Stimulated activated naive CD8-positive, alpha-beta T cell treated with anti-CD3 and anti-CD28 coated beads, Interleukin-15, Interleukin-2, amounts not matched to agents 100 U/mL and 50 U/mL, for 24 hours (primary cell): ENCODE data around the gene MXI1.

ENCODE experiments used
- ATAC-seq: fragments of 150-1000 bp; cut with Tn5 transposase; one replicate; pipeline ENCODE4 v1.10.0; 2021
- DNase-seq: peaks from one replicate; pipeline ENCODE4 v3.0.0; 2021

The MXI1 gene

DNA sequence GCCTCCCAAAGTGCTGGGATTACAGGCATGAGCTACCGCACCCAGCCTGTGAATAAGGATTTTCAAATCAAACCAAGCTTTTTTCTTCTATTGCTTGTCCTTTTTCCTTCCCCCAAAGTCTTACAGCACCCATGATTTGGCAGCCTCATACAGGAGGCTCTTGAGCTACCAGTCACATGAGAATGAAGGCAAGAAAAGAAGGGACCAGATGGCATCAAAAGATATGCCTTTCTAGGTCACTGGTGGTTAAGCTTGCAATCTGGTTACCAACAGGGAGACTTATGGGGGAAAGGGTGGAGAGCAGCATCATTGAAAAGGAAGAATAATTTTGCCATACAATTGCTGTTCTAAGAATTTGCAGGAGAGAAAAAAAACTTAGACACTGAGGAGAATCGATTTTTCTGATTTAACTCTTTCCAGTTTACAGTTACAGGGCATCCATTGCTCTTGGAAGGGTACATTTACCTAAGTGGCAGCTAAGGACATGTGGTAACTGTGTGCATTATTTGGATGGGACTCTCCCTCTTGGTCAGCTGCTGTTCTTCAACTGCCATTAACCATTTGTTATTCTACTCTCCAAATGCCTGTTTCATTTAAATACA is 67.8 kb downstream of the MXI1 start:
- DNase-seq = no peak
- no peak for ATAC-seq

DNA sequence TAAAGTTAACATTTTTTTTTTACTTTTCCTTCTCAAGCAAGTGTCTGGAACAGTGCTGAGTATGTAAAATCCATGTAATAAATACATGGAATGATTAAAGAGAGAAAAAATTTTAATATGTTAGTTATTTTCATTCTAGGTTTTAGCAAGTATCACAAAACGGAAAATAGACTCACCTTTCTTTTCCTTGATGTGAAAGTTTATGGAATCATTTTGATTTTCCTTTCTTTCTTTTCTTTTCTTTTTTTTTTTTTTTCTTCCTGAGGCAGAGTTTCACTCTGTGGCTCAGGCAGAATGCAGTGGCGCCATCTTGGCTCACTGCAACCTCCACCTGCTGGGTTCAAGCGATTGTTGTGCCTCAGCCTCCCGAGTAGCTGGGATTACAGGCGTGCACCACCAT is 69.2 kb downstream of the MXI1 start:
- DNase-seq = no peak
- no peak for ATAC-seq

DNA sequence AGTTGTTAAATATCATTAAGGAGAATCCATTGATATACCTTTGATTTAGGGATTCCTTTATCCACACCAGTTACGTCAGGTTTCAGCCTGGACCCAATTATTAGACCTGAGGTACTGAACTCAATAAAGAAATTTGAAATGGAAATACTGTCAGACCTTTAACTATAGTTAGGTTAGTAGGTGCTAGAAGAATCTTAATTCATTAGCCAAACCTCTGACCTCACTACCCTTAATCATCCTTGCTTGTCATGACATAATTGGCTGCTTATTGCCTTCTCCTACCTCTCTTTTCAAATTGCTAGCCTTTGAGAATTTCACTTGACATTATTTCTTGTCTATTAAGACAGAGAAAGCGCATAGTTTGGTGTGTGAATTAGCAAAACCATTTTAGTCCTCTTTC is 70.2 kb downstream of the MXI1 start:
- DNase-seq = no peak
- no peak for ATAC-seq

DNA sequence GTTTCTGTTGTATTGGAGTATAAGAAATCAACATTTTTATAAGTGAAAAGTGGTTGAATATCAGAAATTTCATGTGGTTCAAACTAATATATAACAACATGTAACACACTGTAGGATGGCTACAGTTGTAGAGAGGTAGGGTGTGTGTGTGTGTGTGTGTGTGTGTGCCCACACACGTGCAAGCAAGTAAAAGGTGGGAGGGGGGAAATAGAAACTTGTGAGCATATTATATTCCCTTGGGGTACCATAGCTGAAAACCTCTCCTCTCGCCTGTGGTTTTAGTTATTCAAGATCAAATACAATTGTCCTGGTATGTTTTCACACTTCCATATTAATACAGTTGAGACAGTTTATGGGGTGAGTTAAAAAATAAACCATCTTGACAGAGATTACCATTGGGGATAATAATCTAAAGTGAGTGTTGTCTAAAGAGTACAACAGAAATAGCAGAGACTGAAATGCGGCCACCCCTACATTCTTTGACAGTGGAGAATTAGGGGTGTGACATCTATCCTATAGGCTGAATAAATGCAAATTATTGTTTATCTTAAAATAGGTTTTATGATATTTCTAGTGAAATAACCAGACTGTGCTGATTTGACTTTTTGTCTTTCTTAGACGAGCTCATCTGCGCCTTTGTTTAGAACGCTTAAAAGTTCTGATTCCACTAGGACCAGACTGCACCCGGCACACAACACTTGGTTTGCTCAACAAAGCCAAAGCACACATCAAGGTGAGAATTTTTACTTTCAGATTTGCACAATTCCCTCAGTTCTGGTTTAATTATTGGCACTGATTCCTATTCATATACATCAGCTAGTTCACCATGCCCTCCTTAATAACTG is 71.4 kb downstream of the MXI1 start:
- no peak for ATAC-seq
- DNase-seq = no peak

DNA sequence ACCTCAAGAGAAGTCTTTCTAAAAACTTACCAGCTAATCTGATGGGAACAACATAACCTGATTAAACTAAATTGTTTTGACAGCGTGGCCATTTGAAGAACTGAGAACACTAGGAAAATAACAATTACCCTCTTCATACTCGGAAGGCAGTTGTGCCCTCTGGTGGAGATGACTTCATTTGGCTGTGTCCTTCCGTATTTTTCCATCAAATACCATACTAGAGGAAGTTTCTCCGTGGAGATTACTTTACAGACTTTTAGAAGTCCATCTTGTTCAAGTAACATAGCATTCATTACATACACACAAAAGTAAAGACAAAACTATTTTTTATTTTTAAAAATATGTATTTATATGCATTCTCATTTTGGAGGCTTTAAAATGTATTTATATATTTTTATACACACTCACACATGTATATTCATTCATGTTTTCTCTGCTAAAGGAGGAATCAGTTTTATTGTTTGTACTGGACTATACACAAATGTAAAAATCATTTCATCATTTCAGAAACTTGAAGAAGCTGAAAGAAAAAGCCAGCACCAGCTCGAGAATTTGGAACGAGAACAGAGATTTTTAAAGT is 72.1 kb downstream of the MXI1 start:
- DNase-seq (peak; percentile 43), ATAC-seq (peak; percentile 57)

DNA sequence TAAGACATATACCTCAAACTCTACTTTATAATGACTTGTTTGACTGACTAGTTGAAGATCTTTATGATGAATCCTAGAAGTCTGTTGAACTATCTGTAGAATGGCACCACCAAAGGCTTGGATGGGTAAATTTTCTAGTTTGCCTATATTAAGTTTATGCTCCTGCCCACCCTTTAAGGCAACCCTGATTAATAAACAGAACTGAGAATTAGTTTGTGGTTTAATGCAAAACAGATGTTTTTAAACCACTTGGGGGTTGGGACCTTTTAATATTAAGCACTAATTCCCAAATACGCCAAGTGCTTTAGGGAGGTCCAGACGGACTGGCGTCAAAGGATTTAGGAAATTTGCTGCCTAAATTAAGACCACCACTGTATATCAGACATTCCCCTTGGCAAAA is 76.9 kb downstream of the MXI1 start:
- DNase-seq (no peak), ATAC-seq (no peak)

DNA sequence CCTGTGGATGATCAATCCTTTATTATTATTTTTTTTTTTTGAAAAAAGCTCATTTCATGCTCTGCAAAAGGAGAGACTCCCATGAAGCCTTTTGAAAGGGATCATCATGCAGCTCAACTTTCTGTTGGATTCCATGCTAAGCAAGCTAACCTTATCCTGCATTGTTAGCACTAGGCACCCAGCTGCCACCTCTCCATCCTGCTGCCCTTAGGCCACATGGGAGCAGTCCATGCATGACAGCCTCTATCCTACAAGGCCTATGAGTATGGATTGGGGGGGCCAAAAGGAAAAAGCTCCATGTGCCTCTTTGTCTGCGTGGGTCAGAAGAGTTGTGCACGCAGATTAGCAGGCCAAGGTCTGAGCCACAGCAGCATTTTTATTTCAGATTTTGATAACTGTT is 78.1 kb downstream of the MXI1 start:
- no peak for ATAC-seq
- no peak for DNase-seq

DNA sequence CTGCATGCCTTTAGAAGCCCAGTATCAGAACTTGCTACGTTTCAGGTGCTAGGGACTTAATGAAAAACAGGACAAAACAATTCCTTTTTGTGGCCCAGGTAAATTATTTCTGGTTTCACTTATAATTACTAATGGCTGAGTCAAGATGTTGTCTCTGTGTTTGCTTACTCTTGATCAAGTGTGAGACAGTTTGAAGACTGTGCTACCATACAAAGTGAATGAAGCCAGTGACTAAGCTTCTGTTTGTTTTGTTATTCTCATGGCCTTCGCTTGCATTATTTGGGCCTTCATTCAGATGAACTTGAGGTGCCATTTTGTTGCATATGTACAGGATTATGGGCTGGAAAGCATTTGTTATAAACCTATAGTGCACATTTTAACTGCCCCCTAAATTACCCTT is 79.4 kb downstream of the MXI1 start:
- ATAC-seq = no peak
- DNase-seq = no peak

DNA sequence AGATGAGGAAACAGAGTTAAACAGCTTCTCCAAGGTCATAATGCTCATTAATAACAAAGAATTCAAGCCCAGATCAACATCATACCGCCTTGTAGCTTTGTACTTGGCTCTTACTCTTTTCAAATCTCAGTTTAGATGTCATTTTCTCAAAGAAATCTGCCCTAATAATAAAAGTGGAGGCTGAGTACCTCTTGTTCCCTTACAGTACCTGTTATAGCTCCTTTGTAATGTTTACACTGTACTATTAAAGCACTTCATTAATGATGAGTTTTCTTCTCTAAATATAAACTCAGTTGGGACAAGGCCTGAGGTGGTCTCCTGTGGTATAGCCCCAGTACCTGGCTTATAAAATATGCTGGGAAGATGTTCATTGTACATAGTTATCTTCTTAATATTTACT is 89.6 kb downstream of the MXI1 start:
- ATAC-seq (no peak), DNase-seq (no peak)

DNA sequence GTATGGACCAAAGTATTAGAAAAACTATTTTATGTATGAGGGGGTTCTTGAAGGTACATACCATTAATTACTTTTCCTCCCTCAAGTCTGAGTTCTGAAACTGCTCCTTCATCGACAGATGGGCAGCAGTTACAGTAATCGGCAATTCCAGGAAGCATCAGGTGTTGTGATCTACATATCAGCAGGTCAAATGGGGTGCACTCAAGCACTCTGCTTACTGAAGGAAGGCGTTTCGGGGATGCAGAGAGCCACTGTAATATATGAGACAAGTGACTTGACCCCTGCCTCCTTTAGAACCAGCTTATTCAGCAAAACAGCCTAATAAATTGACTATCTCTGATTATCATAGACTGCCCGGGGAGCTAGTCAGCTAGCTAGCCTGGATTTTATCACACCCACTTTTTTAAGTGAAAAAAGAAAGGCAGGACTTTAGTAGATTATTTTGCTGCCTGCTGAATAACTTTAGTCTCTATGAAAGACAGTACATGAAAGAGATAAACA is 93.1 kb downstream of the MXI1 start:
- ATAC-seq (no peak), DNase-seq (no peak)

DNA sequence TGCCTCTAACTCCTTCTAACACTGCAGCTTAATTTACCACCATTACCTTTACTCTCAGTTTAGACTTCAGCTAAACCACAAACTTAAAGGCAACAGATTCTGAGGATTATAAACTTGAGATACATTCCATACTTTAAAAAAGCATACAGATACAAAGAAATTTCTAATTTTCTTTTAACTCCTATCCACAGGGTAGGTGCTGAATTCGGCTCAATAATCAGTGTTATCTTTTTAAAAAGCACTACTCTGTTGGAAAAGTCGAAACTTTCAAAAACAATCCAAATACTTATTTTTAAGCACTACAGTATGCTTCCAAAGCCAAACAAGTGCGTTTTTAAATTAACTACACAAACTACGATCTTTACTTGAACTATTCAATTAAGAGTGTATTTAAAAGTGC is 96.3 kb downstream of the MXI1 start:
- DNase-seq = no peak
- ATAC-seq = no peak

DNA sequence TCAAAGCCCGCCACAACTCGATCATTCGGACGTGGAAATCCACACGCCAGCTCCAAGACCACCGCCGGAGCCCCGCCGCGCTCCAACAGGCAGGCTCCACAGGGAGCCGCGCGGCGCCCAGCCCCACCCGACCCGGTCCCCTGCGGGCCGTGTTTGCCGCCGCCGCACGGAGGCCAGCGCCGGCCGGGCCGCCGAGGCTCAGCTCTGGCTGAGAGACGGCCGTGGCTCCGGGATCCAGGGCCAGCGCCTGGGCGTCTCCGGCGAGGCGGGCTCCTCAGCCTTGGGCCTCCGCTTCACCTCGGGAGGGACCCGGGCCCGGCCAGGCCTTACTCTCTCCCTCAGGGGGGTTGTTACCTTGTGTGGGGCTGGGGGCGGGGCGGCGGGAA is 97.0 kb downstream of the MXI1 start:
- DNase-seq (peak; percentile 50), ATAC-seq (peak; percentile 61)

DNA sequence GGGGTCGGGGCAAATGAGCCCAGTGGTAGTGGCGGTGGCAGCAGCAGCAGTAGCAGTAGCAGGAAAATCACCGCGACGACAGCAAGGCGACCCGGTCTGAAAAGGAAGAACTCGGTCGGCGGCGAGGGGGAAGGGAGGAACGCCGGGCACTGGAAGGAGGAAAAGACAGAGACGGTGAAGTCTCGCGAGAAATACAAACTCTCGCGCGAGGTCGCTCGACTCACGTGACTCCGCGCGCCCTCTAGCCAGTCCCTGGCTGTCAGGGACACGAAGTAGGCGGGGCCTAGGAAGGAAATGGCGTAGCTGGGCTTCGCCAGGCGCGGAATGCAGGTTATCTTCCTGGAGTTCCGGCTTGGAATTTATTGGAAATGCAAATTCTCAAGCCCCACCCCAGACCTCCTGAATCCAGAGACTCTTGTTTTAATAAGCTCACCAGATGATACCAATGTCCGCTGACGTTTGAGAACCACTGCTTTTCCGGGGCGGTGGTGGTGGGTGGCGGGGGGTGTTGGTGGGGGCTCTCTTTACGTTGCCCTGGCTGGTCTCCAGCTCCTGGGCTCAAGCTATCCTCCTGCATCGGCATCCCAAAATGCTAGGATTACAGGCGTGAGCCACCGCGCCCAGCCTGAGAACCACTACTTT is 97.5 kb downstream of the MXI1 start, which contains the start of gene SMNDC1:
Gene SMNDC1 (minus strand): TSS at position 141 of the 642 bp plus-strand sequence. CDS start 1,333 bp downstream, outside the sequence.
- peak; percentile 97 for DNase-seq
- peak; percentile 89 for ATAC-seq

DNA sequence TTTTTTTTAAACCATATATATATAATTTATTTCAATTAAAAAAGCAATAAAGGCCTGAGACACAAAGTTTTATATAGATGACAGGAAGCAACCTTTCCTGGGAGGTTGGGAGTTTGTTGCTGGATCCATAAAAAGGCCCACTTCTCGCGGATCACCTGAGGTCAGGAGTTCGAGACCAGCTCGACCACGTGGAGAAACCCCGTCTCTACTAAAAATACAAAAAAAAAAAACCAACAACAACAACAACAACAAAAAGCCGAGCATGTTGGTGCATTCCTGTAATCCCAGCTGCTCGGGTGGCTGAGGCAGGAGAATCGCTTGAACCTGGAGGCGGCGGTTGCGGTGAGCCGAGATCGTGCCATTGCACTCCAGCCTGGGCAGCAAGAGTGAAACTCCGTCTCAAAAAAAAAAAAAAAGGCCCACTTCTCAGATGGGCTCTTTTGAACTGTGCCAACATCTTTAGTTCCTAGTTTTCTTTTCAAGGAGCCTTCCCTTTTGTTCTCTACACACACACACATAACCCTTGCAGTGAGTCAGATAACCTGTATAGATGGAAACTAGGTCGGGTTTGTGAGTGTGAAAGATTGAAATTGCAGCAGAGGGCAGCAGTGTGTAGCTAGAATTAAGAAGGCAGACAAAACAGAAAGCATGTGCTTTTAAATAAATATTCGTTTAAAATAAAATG is 98.5 kb downstream of the MXI1 start:
- ATAC-seq (peak; percentile 78), DNase-seq (peak; percentile 29)

DNA sequence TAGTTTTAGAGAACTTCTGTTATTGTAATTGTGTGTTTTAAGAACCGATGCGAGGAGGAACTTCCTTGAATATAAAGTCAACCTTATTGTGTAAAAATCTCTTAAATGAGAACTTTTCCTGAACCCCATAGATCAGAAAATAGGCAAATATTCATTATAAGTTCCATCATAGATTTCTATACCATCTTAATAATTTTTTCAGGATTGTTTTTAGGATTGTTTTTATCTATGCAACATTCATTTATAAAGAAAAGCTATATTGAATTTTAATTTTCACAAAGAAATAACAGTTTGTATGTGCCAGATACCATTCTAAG is 99.0 kb downstream of the MXI1 start:
- ATAC-seq (no peak), DNase-seq (no peak)

DNA sequence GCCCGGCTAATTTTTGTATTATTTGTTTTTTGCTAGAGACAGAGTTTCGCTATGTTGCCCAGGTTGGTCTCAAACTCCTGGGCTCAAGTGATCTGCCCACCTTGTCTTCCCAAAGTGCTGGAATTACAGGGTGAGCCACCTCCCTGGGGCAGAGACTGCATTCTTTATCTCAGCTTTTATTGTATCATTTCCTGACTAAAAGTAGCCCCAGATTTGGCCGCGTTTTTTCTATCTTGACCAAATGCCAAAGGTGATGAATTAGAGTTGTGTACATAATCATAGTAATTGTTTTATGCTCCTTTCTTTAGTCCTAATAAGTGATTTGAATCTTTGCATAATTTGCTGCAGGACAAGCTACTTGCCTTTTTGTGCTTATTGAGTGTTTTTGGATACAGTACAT is 100.4 kb downstream of the MXI1 start:
- DNase-seq (no peak), ATAC-seq (no peak)

DNA sequence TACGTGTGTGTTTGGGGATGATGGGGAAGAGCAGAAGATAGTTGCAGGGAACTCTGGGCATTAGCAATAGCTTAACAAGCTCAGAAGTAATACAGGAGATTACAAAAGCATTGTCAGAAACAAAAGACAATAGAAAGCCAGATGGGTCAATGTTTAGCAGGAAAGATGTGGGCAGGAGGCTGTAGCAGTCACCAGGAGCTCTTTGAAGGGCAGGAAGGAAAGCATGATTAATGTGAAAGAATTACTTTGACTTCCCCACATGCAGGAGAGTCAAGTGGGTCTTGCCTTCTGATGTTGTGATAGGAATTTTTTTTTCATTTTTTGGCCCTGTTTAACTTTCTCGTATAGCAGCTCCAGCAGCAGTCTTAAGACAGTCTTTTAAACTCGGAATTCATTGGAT is 103.3 kb downstream of the MXI1 start:
- ATAC-seq (peak; percentile 33), DNase-seq (no peak)

DNA sequence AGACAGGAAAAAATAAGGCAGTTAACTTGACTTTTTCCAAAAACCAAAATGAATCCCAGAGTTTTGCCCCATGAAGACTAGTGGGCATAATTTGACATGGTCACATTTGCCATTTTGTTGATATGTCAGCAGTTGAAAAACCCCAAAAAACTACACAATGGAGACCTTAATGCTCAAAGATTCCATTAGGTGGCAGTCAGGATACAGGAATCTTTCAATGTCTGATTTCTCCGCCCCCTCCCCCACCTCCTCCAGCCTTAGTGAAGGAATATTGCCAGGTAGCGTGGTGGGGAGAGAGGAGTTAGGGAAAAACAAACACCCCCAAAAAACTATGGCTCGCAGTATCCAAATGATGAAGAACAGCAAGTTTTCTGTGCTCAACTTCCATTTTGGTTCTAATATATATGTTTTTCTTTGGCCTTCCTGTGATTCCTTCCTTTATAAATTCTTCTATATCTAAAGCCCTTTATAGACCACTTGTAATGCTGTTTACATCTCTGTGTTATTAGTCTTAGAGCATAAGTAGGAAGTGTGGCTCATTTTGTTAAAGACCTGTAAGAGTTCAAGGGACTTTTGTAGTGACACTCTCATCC is 104.0 kb downstream of the MXI1 start:
- ATAC-seq (no peak), DNase-seq (peak; percentile 50)

DNA sequence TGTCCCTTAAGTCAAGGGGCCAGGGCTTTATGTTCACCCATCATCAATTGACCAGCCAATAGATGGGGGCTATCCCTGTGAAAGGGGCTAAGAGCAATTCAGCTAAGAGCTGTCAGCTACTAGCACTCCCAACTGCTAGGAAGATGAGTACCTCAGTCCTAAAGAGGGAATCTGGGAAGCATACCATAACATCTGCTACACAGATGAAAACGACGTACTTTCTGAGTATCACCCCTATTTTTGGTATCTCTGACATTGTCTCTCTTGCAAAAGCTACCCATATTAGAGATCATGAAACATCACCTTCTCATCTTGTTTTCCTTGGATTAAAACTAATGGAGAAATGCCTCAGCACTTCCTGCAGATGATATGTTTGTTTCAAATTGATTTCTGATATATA is 104.8 kb downstream of the MXI1 start:
- no peak for DNase-seq
- ATAC-seq = no peak

DNA sequence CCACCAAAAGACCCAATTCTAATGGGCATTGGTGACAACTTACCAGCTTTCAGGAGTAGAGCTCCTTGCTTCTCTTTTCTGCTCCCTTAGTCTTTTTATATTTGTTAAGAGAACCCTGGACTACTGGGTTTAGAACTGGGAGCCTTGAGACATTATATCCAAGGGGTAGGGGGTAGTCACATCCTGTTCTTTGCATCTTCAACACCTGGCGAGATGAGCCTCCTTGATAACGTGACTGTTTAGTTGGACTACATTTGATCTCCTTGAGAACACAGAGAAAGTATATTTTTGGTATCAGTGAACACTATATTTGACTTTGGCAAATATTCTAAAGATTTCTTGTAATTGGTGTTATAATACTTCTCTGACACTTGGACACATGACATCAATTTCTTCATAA is 106.3 kb downstream of the MXI1 start:
- ATAC-seq = no peak
- no peak for DNase-seq

DNA sequence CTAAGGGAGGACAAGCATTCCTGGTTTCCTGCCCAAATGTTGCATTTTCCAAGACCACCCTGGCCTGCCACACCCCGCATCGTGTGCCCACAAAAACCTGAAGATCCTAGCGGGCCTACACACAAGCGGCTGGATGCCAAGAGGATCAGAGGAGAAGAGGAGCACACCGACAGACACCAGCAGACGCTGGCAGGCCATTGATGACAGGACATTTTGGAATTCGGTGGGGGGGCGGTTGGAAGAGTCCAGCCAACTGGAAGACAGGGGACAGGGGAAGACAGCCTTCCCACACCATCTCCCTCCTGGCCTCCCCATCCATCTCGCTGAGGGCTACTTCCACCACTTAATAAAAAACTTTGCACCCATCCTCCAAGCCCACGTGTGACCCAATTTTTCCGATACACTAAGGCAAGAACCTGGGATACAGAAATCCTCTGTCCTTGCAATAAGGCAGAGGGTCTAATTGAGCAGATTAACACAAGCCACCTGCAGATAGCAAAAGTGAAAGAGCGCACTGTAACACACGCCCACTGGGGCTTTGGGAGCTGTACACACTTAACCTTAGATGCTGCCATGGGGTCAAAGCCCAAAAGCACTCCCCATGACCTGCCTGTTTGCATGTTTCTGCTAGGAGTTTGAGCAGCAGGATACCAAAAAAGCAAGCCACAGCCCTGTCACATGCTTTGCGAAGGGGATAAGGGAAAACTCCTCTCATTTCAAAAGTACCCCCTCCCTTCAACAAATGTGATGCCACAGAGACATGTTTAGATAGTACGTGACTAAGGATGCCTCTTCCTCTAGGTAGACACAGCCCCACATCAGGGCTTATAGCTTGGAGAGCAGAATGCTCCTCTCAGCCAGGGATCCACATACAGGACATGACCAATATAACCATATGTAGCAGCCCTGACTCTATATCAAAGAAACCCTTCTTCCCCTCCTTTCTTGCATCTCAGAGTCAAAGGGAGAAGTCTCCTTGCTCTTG is 110.8 kb downstream of the MXI1 start:
- no peak for DNase-seq
- ATAC-seq = peak; percentile 28
